Hindlimb muscle (tissue), 1 donor: ENCODE results near the gene CFAP45. TPM values are rescaled to one million over a fixed set of nuclear protein-coding genes. Genes with fewer than 3 reads are reported as not detected.

Source experiments
- DNase-seq: peaks from one replicate; pipeline ENCODE4 v3.0.0-alpha.2; 2013
- polyA plus RNA-seq: library from polyadenylated mRNA; unstranded; fragments of 120-200 nt; gene quantifications from one replicate; pipeline ENCODE4 v1.2.1, GENCODE V29; 2013; ENCODE audit not compliant: insufficient read length

Gene CFAP45
- polyA plus RNA-seq, 1 donor, result 0.40 TPM

- peak; percentile 58 for DNase-seq
Measured at GRCh38 chr1:159936273-159936904, 36.4 kb upstream of the CFAP45 start.

DNA sequence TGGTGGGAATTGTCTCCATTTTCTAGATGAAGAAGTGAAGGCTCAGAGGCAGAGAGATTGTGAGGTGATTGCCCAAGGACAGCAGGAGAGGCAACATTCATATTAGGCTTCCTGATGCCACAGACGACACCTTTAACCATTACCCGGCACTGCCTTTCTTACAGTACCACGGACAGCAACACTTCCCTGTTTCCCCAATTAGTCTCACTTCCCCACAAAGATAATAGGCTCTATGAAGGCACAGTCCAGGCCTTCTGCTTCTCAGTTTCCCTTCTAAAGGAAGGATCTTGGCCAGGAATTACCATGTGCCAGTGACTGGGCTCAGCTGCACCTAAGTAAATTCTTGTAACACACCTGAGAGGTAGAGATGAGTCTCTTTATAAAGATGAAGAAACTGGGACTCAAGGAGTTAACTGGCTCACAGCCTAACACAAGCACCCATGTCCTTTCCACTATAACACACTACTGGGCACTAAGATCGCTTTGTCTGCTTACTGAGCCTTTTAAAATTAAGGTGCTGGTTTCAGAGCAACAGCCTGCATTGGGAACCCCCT is 35.8 kb upstream of the CFAP45 start:
- DNase-seq, result no peak

GRCh38 chr1:159935305-159935704 is 35.3 kb upstream of the CFAP45 start:
- no peak for DNase-seq

GRCh38 chr1:159934136-159935039 is 34.4 kb upstream of the CFAP45 start:
- no peak for DNase-seq

- no peak for DNase-seq
Measured at GRCh38 chr1:159933347-159933746, 33.4 kb upstream of the CFAP45 start.

- no peak for DNase-seq
Measured at GRCh38 chr1:159932296-159933285, 32.6 kb upstream of the CFAP45 start.

DNA sequence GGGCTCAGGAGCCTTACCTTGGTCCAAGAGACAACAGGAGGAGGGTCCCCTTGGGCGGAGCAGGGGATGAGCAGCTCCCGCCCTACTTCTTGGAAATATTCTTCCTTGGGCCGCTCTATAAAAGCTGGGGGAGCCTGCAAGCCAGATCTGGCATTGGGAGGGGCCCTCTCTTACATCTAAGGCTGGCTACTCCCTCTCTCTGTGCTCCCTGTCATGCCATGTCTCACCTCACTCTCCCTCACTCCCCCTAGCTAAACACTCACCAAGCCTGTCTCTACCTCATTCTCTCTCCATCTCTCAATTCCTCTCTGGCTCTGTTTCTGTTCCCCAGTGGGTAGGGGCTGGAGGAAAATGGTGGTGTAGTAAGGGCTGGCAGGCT is 31.8 kb upstream of the CFAP45 start:
- no peak for DNase-seq

- DNase-seq, result no peak
Measured at GRCh38 chr1:159931101-159931794, 31.3 kb upstream of the CFAP45 start.

DNA sequence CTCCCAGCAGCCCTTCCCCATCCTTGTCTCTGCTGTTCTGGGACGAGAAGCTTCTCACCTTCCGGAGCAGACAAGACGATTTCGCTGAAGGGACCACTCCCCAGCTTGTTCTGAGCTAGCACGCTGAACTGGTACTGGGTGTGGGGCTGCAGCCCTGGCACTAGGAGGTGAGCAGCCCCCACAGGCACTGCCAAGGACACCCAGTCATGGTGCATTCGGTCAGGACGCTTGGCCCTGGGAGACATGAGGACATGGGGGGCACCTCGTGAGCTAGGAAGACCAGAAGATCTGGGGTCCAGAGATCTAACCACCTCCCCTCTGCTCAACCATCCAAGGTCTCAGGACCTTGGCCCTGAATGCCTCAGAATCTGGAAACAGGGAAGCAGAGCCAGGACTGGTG is 30.7 kb upstream of the CFAP45 start:
- no peak for DNase-seq

DNA sequence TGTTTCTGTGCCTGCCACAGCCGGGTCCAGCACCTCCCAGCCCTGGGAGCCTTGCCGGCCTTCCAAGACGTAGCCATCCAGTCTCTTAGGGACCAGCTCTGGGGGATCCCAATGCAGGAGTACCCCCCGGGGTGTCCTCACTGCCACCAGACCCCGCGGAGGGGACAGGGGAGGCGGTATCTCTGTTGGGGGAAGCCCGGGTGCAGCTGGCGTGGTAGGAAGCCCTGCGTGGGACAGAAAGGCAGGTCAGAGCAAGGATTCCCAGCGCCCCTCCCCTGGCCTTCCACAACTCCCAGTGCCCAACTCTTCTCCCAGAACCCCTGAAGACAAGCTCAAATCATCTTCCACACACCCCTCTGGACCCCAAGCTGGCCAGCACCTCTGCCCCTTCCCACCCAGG is 30.3 kb upstream of the CFAP45 start:
- DNase-seq, result no peak

GRCh38 chr1:159929155-159930051 is 29.4 kb upstream of the CFAP45 start:
- DNase-seq, result no peak

DNA sequence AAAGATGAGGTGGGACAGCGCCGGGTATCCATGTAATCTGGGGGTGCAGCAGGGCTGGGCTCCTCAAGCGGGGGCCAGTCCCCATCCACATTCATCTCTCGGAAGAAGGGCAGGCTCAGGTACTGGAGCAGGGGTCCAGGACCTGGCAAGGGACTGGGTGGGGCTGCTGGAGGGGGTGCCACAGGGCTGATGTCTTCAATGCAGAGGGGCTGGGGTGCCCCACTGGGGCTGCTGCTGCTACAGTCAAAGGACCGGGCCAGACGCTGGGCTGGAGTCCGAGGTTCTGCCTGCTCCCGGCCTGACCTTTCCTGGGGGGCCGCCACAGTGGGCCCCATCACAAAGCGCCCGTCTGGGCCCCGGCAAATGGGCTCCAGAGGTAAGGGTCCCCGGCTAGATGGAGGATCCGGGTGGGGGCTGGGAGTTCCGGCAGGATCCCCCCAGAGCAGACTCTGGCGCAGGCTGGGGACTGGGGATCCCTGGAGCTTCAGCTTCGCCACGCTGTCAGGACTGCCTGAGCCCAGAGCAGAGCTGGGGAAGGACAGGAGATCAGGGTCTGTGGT is 28.6 kb upstream of the CFAP45 start:
- no peak for DNase-seq

DNA sequence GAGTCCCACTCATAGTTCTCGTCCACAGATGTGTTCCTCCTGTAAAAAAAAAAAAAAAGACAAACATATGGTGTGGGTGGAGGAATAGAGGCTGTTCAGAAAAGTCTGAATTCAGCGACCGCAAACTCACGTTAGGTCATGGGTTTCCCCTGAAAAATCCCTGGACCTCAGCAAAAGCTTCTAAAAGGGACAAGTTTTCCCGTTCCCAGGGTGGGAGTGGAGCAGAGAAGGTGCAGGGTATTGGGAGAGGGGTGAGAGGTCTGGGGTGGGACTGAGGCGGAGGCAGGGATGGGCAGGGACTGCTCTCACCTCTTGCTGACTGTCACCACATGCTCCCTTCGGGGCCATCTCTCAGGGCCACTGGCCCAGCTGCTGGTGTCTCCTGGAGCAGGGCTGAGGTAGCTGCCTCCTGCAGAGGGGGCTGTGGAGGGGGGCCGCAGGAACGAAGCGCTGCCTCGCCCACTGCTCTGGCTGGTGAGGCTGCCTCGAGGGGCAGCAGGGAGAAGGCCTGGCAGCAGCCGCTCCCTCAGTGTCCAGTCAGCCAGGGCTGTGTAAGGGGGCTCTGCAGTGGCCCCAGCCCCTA is 28.0 kb upstream of the CFAP45 start:
- no peak for DNase-seq

DNA sequence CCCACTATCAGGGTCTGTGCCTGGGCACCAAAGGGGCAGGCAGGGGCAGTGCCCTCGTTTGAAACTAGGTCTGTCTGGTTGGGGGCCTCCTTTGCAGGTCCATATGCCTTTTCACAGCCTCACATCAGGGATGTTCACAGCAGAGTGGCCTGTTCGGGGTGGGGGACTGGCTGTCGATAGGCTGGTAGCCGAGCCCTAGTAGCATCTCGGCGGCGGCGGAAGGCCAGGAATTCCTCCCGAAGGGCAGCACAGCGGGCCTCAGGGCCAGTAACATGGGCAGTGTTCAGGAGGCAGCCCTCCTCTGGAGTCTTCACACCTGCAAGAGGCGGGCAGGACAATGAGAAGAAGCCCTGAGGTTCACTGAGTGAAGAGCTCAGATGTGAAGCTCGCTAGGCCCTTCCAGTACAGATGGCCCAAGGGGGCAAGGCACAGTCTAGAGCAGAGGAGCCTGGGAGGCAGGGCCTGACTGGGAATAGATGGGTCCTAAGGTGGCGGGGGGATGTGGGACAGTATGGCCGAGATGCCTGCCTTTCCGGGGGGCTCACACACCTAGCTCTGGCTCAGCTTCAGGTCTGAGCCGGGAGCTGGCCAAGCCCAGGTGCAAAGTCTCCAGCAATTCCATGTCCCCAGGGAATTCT is 27.4 kb upstream of the CFAP45 start:
- no peak for DNase-seq

DNA sequence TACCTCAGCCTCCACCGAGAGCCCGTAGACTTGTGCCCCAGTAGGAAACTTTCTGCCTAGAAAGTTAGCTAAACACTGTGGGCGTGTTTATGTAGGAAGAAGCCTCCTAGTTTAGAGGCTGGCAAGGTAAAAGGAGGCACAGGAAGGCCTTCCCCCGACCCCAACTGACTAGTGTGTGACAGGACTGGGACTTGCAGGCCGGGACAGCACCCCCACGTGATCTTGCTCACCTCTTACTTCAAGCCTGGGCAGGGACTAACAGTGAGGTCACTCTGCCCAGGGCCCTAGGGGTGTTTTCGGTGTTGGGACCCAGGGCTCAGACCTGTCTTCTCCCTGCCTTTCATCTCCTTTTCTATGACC is 25.7 kb upstream of the CFAP45 start:
- DNase-seq, result no peak

- DNase-seq, result peak; percentile 92
Measured at GRCh38 chr1:159924791-159925718, 25.1 kb upstream of the CFAP45 start, which contains the start of gene TAGLN2. Gene TAGLN2 (minus strand): TSS chr1:159925507. CDS start chr1:159920509, 4,998 bp downstream.

DNA sequence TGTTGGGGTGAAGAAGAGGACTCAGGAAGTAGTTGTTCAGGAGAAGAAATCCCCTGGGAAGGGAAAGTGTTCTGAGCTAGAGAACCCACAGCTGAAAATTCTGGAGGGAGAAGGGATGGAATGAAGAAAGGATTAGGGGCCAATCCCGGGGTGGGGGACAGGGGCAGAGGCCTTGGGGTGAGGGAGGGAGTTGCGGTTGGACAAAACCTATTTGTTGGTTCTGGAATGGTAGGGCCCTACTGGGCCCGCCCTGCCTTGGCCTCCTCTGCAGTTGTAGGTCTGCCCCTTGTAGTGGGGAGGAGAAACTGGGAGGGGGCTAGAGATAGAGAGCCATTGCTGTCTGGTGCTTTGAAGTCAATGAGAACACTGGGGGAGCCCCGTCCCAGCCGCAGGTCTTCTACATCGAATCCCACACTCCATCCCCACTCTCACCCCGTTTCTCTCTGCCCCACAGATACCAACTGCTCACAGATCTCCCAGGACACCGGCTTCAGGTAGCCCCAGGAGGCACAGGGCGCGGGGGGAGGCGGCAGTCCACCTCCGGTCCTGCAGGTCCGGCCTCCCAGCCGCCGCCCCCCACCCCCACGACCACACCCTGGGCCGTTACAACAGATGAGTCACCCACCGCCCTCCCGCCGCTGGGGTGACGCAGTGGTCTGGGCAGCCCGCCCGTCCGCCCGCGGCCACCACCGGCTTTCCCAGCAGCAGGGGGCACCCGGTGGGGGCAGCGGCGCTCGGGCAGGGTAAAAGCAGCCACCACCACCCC is 24.2 kb upstream of the CFAP45 start:
- peak; percentile 81 for DNase-seq
